ENCODE measurements around the gene LYSMD2.

The LYSMD2 gene

GRCh38 chr15:51755790-51756189 is 18.3 kb upstream of the LYSMD2 start:
- no peaks in the 10 kb centered on the region for H4K20me1 ChIP-seq (ENCODE audit: insufficient read depth, low read length)
- no peaks in the 10 kb centered on the region for H3K9me3 ChIP-seq (ENCODE audit: low read length)
- H3K4me2 ChIP-seq (ENCODE audit: low read length), result no peak overlapping the region
- 0 out of 2 replicates have a peak, but pooled peaks cover 11% of the 10 kb centered on the region for H3K27me3 ChIP-seq (ENCODE audit: insufficient read depth, low read length)
- TF ChIP-seq CTCF (IDR thresholded peaks at IDR 0.05; ENCODE audit: low read length), result no peak
- no peak overlapping the region for H3K4me3 ChIP-seq (ENCODE audit: low read depth, low read length, poor library complexity, severe bottlenecking)
- H3K9ac ChIP-seq (ENCODE audit: low read length), result no peak overlapping the region
- H2AFZ ChIP-seq (ENCODE audit: low read length), result no peak overlapping the region
- H3K4me1 ChIP-seq (ENCODE audit: insufficient read depth, low read length, severe bottlenecking), result peaks cover 10% of the 10 kb centered on the region
- no peaks in the 10 kb centered on the region for H3K36me3 ChIP-seq (ENCODE audit: insufficient read depth, low read length)
- H3K79me2 ChIP-seq (ENCODE audit: insufficient read depth, low read length), result no peaks in the 10 kb centered on the region
- H3F3A ChIP-seq (ENCODE audit: insufficient read depth, low read length), result no peaks in the 10 kb centered on the region
- H3K27ac ChIP-seq (ENCODE audit: low read depth, low read length, poor library complexity, severe bottlenecking), result no peak overlapping the region
- no peaks in the 10 kb centered on the region for H3K9me2 ChIP-seq (ENCODE audit: low read depth, low read length)

DNA sequence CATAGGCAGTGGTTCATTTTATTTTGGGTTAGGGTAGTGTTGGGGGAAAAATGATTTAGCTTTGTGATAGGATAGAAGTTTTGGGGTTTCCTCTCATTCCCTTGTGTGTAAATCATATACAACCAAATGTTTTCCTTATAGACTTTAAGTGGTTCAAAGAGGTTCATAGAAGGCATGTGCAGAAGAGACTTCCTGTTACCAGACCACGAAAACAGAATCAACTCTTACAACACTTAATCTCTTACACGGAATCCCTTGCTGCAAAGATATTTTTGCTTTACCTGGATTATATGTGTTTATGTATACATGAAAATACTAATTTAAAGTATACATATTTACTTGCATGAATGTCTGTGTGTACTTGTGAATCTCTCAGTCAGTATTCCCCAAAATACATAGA is 16.8 kb upstream of the LYSMD2 start:
- Histone ChIP-seq H3K4me2 (ENCODE audit: low read length) (no peak overlapping the region), H2AFZ (ENCODE audit: low read length) (no peak overlapping the region), H3K4me1 (ENCODE audit: insufficient read depth, low read length, severe bottlenecking) (peaks cover 24% of the 10 kb centered on the region), H3K9ac (ENCODE audit: low read length) (no peak overlapping the region), H3K27ac (ENCODE audit: low read depth, low read length, poor library complexity, severe bottlenecking) (no peak overlapping the region), H3K4me3 (ENCODE audit: low read depth, low read length, poor library complexity, severe bottlenecking) (no peak overlapping the region), H3K9me2 (ENCODE audit: low read depth, low read length) (no peaks in the 10 kb centered on the region), H3K9me3 (ENCODE audit: low read length) (no peaks in the 10 kb centered on the region), H3K27me3 (ENCODE audit: insufficient read depth, low read length) (0 out of 2 replicates have a peak, but pooled peaks cover 11% of the 10 kb centered on the region), H3K36me3 (ENCODE audit: insufficient read depth, low read length) (no peaks in the 10 kb centered on the region), H3F3A (ENCODE audit: insufficient read depth, low read length) (no peaks in the 10 kb centered on the region), H3K79me2 (ENCODE audit: insufficient read depth, low read length) (no peaks in the 10 kb centered on the region), H4K20me1 (ENCODE audit: insufficient read depth, low read length) (no peaks in the 10 kb centered on the region)
- TF ChIP-seq CTCF (IDR thresholded peaks at IDR 0.05; ENCODE audit: low read length), result no peak
- no peak for TF ChIP-seq EZH2 (IDR thresholded peaks at IDR 0.05; ENCODE audit: borderline replicate concordance, low read length)

- H3K36me3 ChIP-seq (ENCODE audit: insufficient read depth, low read length), result no peaks in the 10 kb centered on the region
- H3K27me3 ChIP-seq (ENCODE audit: insufficient read depth, low read length), result 0 out of 2 replicates have a peak, but pooled peaks cover 11% of the 10 kb centered on the region
- no peaks in the 10 kb centered on the region for H3K79me2 ChIP-seq (ENCODE audit: insufficient read depth, low read length)
- no peak overlapping the region for H2AFZ ChIP-seq (ENCODE audit: low read length)
- H3K9ac ChIP-seq (ENCODE audit: low read length), result no peak overlapping the region
- H3K9me3 ChIP-seq (ENCODE audit: low read length), result no peaks in the 10 kb centered on the region
- no peak overlapping the region for H3K4me3 ChIP-seq (ENCODE audit: low read depth, low read length, poor library complexity, severe bottlenecking)
- H3K9me2 ChIP-seq (ENCODE audit: low read depth, low read length), result no peaks in the 10 kb centered on the region
- H3K27ac ChIP-seq (ENCODE audit: low read depth, low read length, poor library complexity, severe bottlenecking), result no peak overlapping the region
- H3K4me1 ChIP-seq (ENCODE audit: insufficient read depth, low read length, severe bottlenecking), result peaks cover 24% of the 10 kb centered on the region
- no peak overlapping the region; the same call in 1 of the 2 replicates for H3K4me2 ChIP-seq (ENCODE audit: low read length)
- no peak for TF ChIP-seq CTCF (IDR thresholded peaks at IDR 0.05; ENCODE audit: low read length)
- TF ChIP-seq EZH2 (IDR thresholded peaks at IDR 0.05; ENCODE audit: borderline replicate concordance, low read length), result no peak
- no peaks in the 10 kb centered on the region for H3F3A ChIP-seq (ENCODE audit: insufficient read depth, low read length)
- H4K20me1 ChIP-seq (ENCODE audit: insufficient read depth, low read length), result no peaks in the 10 kb centered on the region
These were observed 15.4 kb upstream of the LYSMD2 start for GRCh38 chr15:51752888-51753287.
